Urinary bladder (tissue), 4 donors: ENCODE data around the gene C2CD3. TPM values are rescaled to one million over a fixed set of nuclear protein-coding genes. Genes with fewer than 3 reads are reported as not detected.
"Not testable (repeated sequence)": the region's sequence is repeated elsewhere in the genome, so short reads cannot be mapped to it uniquely, and the experiment has no call there.

Experiments used
- DNase-seq: peaks from one replicate; pipeline ENCODE4 v3.0.0-alpha.2; 2015; ENCODE audit errors: extremely low spot score
- H3K27ac ChIP-seq: one replicate; pipeline ENCODE4 v1.5.1; 2013; ENCODE audit warnings: low read depth, mild to moderate bottlenecking, moderate library complexity
- H3K36me3 ChIP-seq: one replicate; pipeline ENCODE4 v1.6.1; 2013; ENCODE audit warnings: mild to moderate bottlenecking, moderate library complexity; ENCODE audit not compliant: insufficient read depth
- H3K4me1 ChIP-seq: one replicate; pipeline ENCODE4 v1.6.1; 2013; ENCODE audit warnings: mild to moderate bottlenecking, moderate library complexity; ENCODE audit not compliant: insufficient read depth
- H3K4me3 ChIP-seq: one replicate; pipeline ENCODE4 v1.5.1; 2013; ENCODE audit warnings: low read depth, low read length
- WGBS: extraction: QIAGEN DNeasy Blood & Tissue Kit; methylation state at CpG from one replicate; pipeline ENCODE4 v1.1.7; 2013; 5-methylcytosine and 5-hydroxymethylcytosine counted together
- polyA plus RNA-seq: library from polyadenylated mRNA; stranded (reverse); fragments of 200-250 nt; gene quantifications from one replicate; pipeline ENCODE4 v1.2.3, GENCODE V29; 2013
- total RNA-seq: library from RNA; depleted of rRNA; stranded (reverse); fragments of >200 nt; gene quantifications from one replicate; pipeline ENCODE4 v1.2.3, GENCODE V29; 2014
- donor health status: healthy with polysubstance abuse.
- donor health status: healthy.

The C2CD3 gene
- total and polyA plus RNA-seq, 2 donors = 9.8 to 19.5 TPM

GRCh38 chr11:74084796-74085541 lies 85.8 kb downstream of the C2CD3 start:
- WGBS = 95% methylated on average over 2 of the region's 2 CpGs
- no peak overlapping the region for H3K27ac ChIP-seq
- no peak for DNase-seq

GRCh38 chr11:74083927-74084326 lies 86.9 kb downstream of the C2CD3 start:
- not testable (repeated sequence) for H3K4me3 ChIP-seq, DNase-seq, H3K36me3 ChIP-seq, H3K4me1 ChIP-seq, H3K27ac ChIP-seq
- 99% methylated on average over 4 of the region's 4 CpGs for WGBS

More at GRCh38 chr11:74084796-74085541, 85.8 kb downstream of the C2CD3 start:
- Histone ChIP-seq H3K4me1 (no peaks in the 10 kb centered on the region), H3K36me3 (peaks cover 9% of the 10 kb centered on the region), H3K4me3 (no peak overlapping the region)

GRCh38 chr11:74081428-74081827 lies 89.4 kb downstream of the C2CD3 start:
- H3K27ac ChIP-seq = no peak overlapping the region
- H3K36me3 ChIP-seq = peaks cover 5% of the 10 kb centered on the region
- H3K4me1 ChIP-seq = no peaks in the 10 kb centered on the region
- 88% methylated on average over 1 of the region's 1 CpG for WGBS
- no peak for DNase-seq
- H3K4me3 ChIP-seq = no peak overlapping the region

GRCh38 chr11:74077193-74077592 lies 93.6 kb downstream of the C2CD3 start:
- Histone ChIP-seq H3K4me3 (no peak overlapping the region), H3K36me3 (peaks cover 5% of the 10 kb centered on the region), H3K27ac (no peak overlapping the region), H3K4me1 (no peaks in the 10 kb centered on the region)
- WGBS = 81% methylated on average over 3 of the region's 3 CpGs
- DNase-seq = no peak

GRCh38 chr11:74072721-74073120 lies 98.1 kb downstream of the C2CD3 start:
- no peak overlapping the region for H3K27ac ChIP-seq
- H3K36me3 ChIP-seq = peaks cover 3% of the 10 kb centered on the region
- 88% methylated on average over 1 of the region's 1 CpG for WGBS
- DNase-seq = no peak
- no peaks in the 10 kb centered on the region for H3K4me1 ChIP-seq
- no peak overlapping the region for H3K4me3 ChIP-seq

GRCh38 chr11:74072286-74072685 lies 98.5 kb downstream of the C2CD3 start:
- DNase-seq = no peak

GRCh38 chr11:74070723-74071492 lies 99.9 kb downstream of the C2CD3 start:
- Histone ChIP-seq H3K27ac (no peak overlapping the region), H3K36me3 (peaks cover 3% of the 10 kb centered on the region)
- no peak for DNase-seq

More at GRCh38 chr11:74072286-74072685, 98.5 kb downstream of the C2CD3 start:
- Histone ChIP-seq H3K27ac (no peak overlapping the region), H3K36me3 (peaks cover 3% of the 10 kb centered on the region), H3K4me1 (no peaks in the 10 kb centered on the region), H3K4me3 (no peak overlapping the region)
- WGBS = 77% methylated on average over 1 of the region's 1 CpG

GRCh38 chr11:74069146-74070046 lies 101.4 kb downstream of the C2CD3 start:
- 85% methylated on average over 6 of the region's 6 CpGs for WGBS
- peak; percentile 78 for DNase-seq
- Histone ChIP-seq H3K4me3 (no peak overlapping the region), H3K27ac (no peak overlapping the region), H3K36me3 (peaks cover 3% of the 10 kb centered on the region), H3K4me1 (no peaks in the 10 kb centered on the region)

More at GRCh38 chr11:74070723-74071492, 99.9 kb downstream of the C2CD3 start:
- H3K4me1 ChIP-seq = no peaks in the 10 kb centered on the region
- WGBS = 69% methylated on average over 3 of the region's 3 CpGs
- no peak overlapping the region for H3K4me3 ChIP-seq

GRCh38 chr11:74066663-74067062 lies 104.1 kb downstream of the C2CD3 start:
- H3K4me3 ChIP-seq, H3K4me1 ChIP-seq, DNase-seq, H3K36me3 ChIP-seq, H3K27ac ChIP-seq: not testable (repeated sequence)

- not testable (repeated sequence) for H3K4me3 ChIP-seq, H3K27ac ChIP-seq, DNase-seq, H3K36me3 ChIP-seq, H3K4me1 ChIP-seq
- 66% methylated on average over 3 of the region's 3 CpGs for WGBS
Observed at GRCh38 chr11:74065534-74065933, 105.3 kb downstream of the C2CD3 start.

GRCh38 chr11:74063628-74064027 lies 107.2 kb downstream of the C2CD3 start:
- not testable (repeated sequence) for H3K27ac ChIP-seq, H3K36me3 ChIP-seq, DNase-seq, H3K4me3 ChIP-seq, H3K4me1 ChIP-seq
- 98% methylated on average over 1 of the region's 1 CpG for WGBS

- H3K36me3 ChIP-seq, H3K4me3 ChIP-seq, H3K27ac ChIP-seq, DNase-seq, H3K4me1 ChIP-seq: not testable (repeated sequence)
- WGBS = 97% methylated on average over 4 of the region's 4 CpGs
Observed at GRCh38 chr11:74061599-74061998, 109.2 kb downstream of the C2CD3 start.
